Measurements from ENCODE around the gene ADAM17. TPM values are rescaled to one million over a fixed set of nuclear protein-coding genes. Genes with fewer than 3 reads are reported as not detected.

ADAM17 gene
- total RNA-seq, 1 donor from 2014 or later = 44.9 TPM

DNA sequence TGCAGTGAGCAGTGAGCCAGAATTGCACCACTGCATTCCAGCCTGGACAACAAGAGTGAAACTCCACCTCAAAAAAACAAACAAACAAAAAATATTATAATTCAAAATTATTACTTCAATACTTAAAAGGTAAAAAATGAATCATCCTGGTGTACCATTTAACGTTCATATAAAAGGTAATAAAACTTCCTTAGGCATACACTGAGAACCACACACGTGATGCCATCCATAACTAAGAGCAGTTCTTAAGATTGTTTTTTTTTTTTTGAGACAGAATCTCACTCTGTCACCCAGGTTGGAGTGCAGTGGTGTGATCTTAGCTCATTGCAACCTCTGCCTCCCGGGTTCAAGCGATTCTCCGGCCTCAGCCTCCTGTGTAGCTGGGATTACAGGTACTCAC lies 45.8 kb upstream of the ADAM17 start:
- no peaks in the 10 kb centered on the region for H3K4me1 Mint-ChIP-seq (ENCODE audit: low read depth, unreplicated experiment)
- Histone ChIP-seq H4K20me1 (ENCODE audit: insufficient read depth, low read length) (peaks cover 93% of the 10 kb centered on the region), H3K79me2 (ENCODE audit: insufficient read depth, low read length) (peaks cover 99% of the 10 kb centered on the region), H3K9me3 (ENCODE audit: insufficient read depth, low read depth, low read length) (peaks cover 12% of the 10 kb centered on the region), H3K9ac (ENCODE audit: low read length) (no peak overlapping the region), H3K4me2 (ENCODE audit: low read length) (no peak overlapping the region), H3K4me1 (ENCODE audit: insufficient read depth, low read length) (peaks cover 3% of the 10 kb centered on the region), H3K36me3 (ENCODE audit: insufficient read depth, low read length) (peaks cover 27% of the 10 kb centered on the region), H3K4me3 (ENCODE audit: insufficient read depth, low read depth, low read length) (no peak overlapping the region), H3K27me3 (ENCODE audit: insufficient read depth, low read length) (no peaks in the 10 kb centered on the region), H2AFZ (ENCODE audit: low read depth, low read length) (no peak overlapping the region), H3K27ac (ENCODE audit: low read depth, low read length) (no peak overlapping the region)
- no peaks in the 10 kb centered on the region for H3K27me3 Mint-ChIP-seq (ENCODE audit: low read depth, unreplicated experiment)
- no peak overlapping the region for H3K27ac Mint-ChIP-seq (ENCODE audit: unreplicated experiment)
- TF ChIP-seq, protein P1, sequence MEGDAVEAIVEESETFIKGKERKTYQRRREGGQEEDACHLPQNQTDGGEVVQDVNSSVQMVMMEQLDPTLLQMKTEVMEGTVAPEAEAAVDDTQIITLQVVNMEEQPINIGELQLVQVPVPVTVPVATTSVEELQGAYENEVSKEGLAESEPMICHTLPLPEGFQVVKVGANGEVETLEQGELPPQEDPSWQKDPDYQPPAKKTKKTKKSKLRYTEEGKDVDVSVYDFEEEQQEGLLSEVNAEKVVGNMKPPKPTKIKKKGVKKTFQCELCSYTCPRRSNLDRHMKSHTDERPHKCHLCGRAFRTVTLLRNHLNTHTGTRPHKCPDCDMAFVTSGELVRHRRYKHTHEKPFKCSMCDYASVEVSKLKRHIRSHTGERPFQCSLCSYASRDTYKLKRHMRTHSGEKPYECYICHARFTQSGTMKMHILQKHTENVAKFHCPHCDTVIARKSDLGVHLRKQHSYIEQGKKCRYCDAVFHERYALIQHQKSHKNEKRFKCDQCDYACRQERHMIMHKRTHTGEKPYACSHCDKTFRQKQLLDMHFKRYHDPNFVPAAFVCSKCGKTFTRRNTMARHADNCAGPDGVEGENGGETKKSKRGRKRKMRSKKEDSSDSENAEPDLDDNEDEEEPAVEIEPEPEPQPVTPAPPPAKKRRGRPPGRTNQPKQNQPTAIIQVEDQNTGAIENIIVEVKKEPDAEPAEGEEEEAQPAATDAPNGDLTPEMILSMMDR (IDR thresholded peaks at IDR 0.05; ENCODE audit: insufficient read depth, low read depth, low read length) = no peak
- no peak for TF ChIP-seq EZH2 (IDR thresholded peaks at IDR 0.05; ENCODE audit: insufficient read depth, low read length)
- no peak overlapping the region for H3K4me3 Mint-ChIP-seq (ENCODE audit: unreplicated experiment)
- FAIRE-seq (no peak), DNase-seq (ENCODE audit: low read depth) (no peak)
- H3K36me3 Mint-ChIP-seq (ENCODE audit: low read depth, unreplicated experiment) = peaks cover 37% of the 10 kb centered on the region
- H3K9me3 Mint-ChIP-seq (ENCODE audit: unreplicated experiment) = peaks cover 12% of the 10 kb centered on the region

- peaks cover 38% of the 10 kb centered on the region for H3K36me3 Mint-ChIP-seq (ENCODE audit: low read depth, unreplicated experiment)
Measured at GRCh38 chr2:9599430-9599829, 43.8 kb upstream of the ADAM17 start.

More at GRCh38 chr2:9599430-9599829, 43.8 kb upstream of the ADAM17 start:
- Histone ChIP-seq H3K4me1 (ENCODE audit: insufficient read depth, low read length) (peaks cover 18% of the 10 kb centered on the region), H3K36me3 (ENCODE audit: insufficient read depth, low read length) (peaks cover 27% of the 10 kb centered on the region), H3K4me3 (ENCODE audit: insufficient read depth, low read depth, low read length) (no peak overlapping the region), H2AFZ (ENCODE audit: low read depth, low read length) (no peak overlapping the region), H3K27me3 (ENCODE audit: insufficient read depth, low read length) (no peaks in the 10 kb centered on the region), H3K79me2 (ENCODE audit: insufficient read depth, low read length) (peaks cover 98% of the 10 kb centered on the region), H3K9ac (ENCODE audit: low read length) (no peak overlapping the region), H3K4me2 (ENCODE audit: low read length) (no peak overlapping the region), H4K20me1 (ENCODE audit: insufficient read depth, low read length) (peaks cover 93% of the 10 kb centered on the region), H3K9me3 (ENCODE audit: insufficient read depth, low read depth, low read length) (peaks cover 12% of the 10 kb centered on the region), H3K27ac (ENCODE audit: low read depth, low read length) (no peak overlapping the region)
- Mint-ChIP-seq H3K4me3 (ENCODE audit: unreplicated experiment) (no peak overlapping the region), H3K4me1 (ENCODE audit: low read depth, unreplicated experiment) (peaks cover 13% of the 10 kb centered on the region), H3K27me3 (ENCODE audit: low read depth, unreplicated experiment) (no peaks in the 10 kb centered on the region), H3K27ac (ENCODE audit: unreplicated experiment) (no peak overlapping the region), H3K9me3 (ENCODE audit: unreplicated experiment) (peaks cover 12% of the 10 kb centered on the region)
- TF ChIP-seq EZH2 (IDR thresholded peaks at IDR 0.05; ENCODE audit: insufficient read depth, low read length) = no peak
- TF ChIP-seq, protein P1 (IDR thresholded peaks at IDR 0.05; ENCODE audit: insufficient read depth, low read depth, low read length) = no peak
- FAIRE-seq = no peak
- no peak for DNase-seq (ENCODE audit: low read depth)

All from astrocyte (in vitro differentiated cells and primary cell).